DMS114 treated with DMSO at 0.1 percent for 48 hours (cell line): Measurements from ENCODE around the gene MUC2.

Source experiments
- DNase-seq: peaks from one replicate; lab custom pipeline; 2025; ENCODE audit not compliant: unreplicated experiment; lab: John Stamatoyannopoulos, UW

MUC2 gene

GRCh38 chr11:1118755-1119603 is 44.3 kb downstream of the MUC2 start:
- DNase-seq = no peak

- no peak for DNase-seq
These were observed 45.0 kb downstream of the MUC2 start for GRCh38 chr11:1119604-1120146.

- DNase-seq = no peak
These were observed 46.1 kb downstream of the MUC2 start for GRCh38 chr11:1120532-1121330.

- DNase-seq = no peak
These were observed 46.7 kb downstream of the MUC2 start for GRCh38 chr11:1121331-1121812.

- no peak for DNase-seq
These were observed 47.4 kb downstream of the MUC2 start for GRCh38 chr11:1121813-1122663.

- no peak for DNase-seq
These were observed 48.0 kb downstream of the MUC2 start for GRCh38 chr11:1122664-1123002.

GRCh38 chr11:1123970-1124369 is 49.3 kb downstream of the MUC2 start:
- DNase-seq = no peak
